Measurements from ENCODE around the gene FBXO38. TPM values are rescaled to one million over a fixed set of nuclear protein-coding genes. Genes with fewer than 3 reads are reported as not detected.

FBXO38 gene, protein sequence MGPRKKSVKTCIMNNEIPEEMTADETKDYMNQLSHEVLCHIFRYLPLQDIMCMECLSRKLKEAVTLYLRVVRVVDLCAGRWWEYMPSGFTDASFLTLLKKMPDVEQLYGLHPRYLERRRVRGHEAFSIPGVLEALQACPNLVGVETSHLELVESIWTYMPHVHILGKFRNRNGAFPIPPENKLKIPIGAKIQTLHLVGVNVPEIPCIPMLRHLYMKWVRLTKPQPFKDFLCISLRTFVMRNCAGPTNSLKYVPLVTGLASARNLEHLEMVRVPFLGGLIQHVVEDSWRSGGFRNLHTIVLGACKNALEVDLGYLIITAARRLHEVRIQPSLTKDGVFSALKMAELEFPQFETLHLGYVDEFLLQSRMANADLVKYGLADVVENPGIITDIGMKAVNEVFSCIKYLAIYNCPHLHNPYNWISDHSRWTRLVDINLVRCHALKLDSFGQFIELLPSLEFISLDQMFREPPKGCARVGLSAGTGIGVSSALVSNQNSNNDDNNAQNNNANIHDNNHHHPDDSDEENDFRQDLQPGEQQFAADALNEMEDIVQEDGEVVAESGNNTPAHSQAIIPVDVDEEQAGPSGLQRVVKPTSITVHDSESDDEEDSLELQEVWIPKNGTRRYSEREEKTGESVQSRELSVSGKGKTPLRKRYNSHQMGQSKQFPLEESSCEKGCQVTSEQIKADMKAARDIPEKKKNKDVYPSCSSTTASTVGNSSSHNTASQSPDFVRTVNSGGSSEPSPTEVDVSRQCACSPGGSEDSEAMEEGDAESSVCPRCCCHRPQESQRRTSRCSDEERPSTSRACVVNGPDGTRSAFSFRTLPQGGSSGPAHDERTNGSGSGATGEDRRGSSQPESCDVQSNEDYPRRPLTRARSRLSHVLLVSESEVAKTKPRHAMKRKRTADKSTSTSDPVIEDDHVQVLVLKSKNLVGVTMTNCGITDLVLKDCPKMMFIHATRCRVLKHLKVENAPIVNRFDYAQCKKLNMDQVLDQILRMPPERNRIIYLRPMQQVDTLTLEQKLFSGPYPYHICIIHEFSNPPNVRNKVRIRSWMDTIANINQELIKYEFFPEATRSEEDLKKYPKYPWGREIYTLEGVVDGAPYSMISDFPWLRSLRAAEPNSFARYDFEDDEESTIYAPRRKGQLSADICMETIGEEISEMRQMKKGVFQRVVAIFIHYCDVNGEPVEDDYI
- 56.1 TPM for total RNA-seq (2013)
- polyA plus RNA-seq (10 to 100 TPM in 2 of 3 donors, 1 to 10 TPM in 1; 6.8 to 22.1 (median 14.8) TPM), polyA minus RNA-seq (33.7 and 45.0 TPM in 2 replicates), total RNA-seq (44.1 to 89.9 (median 66.1) reads per million in 11 experiments)

DNA sequence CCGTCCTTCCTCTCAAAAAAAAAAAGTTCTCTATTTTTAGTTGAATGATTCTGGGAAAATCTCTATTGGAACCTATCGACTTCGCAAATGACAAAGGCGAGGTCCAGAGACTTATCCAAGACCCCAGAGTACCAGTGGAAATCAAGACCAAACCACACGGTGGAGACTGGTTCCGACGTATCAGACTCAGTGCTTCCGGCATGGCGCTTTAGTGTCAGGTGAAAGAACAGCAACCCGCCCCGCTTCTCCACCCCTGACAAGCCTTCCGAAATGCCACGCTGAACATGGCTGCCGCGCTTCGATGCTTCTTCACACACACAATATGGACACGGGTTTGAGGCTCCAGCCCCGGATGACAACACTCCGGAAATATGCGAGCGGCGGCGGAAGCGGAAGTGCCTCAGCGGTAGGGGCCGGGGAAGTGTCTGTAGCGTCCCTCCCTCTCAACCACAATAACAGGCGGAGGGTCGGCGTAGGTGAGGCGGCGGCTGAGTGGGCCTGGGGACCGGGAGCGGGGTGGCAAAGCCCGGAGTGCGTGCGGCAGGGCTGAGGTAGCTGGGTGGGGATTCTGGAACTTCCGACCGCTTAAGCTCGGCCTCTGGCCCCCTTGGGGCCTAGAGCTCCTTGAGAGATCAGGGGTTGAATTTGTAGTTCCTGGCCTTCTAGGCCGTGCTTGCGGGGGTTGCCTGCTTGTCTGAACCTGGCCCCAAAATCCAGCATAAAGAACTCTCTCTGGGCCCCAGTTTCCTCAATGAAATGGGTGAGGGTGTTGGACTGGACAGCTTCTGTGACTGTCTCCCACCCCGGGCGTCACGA lies at the start of gene FBXO38:
FBXO38 (plus strand) TSS at position 395 of the 816 bp plus-strand sequence. CDS start 10,819 bp downstream, outside the sequence.
- intact Hi-C loops (cut with micrococcal nuclease) = loop anchor here in 1 of 2 donors (2.0 to 5.0 kb wide), 2 partner anchors 19 to 196 kb away; no protein-coding TSS in a partner anchor
- H3K27me3 Mint-ChIP-seq (ENCODE audit: low read depth in 3 of 3) = peaks cover 0 to 4% (median 2%) of the 10 kb centered on the region in 3 donors
- peaks cover 0 to 10% of the 10 kb centered on the region in 2 donors for H3K36me3 ChIP-seq (replicated peaks in 1 of 2; ENCODE audit: control insufficient read depth in 1 of 2, insufficient read depth in 2 of 2, low read length in 2 of 2)
- WGBS (ENCODE audit: insufficient coverage) = 0% methylated on average over 32 of the region's 45 CpGs
- peak within 1 kb of the TSS; percentile 77 for H2AFZ ChIP-seq (ENCODE audit: insufficient read depth, low read depth, low read length, poor library complexity, severe bottlenecking)
- DNase-seq = peak; percentile 95 to 98 (median 95)
- H3K9me3 ChIP-seq (replicated peaks in 1 of 2; ENCODE audit: control insufficient read depth in 1 of 2, insufficient read depth in 1 of 2, low read length in 2 of 2) = peaks cover 2 to 3% of the 10 kb centered on the region in 2 donors
- H3K27ac Mint-ChIP-seq = peak within 1 kb of the TSS; percentile 95 to 99 (median 98)
- peaks cover 27 to 30% of the 10 kb centered on the region in 2 donors for H3K4me1 ChIP-seq (ENCODE audit: control insufficient read depth in 1 of 2, insufficient read depth in 2 of 2, low read length in 2 of 2)
- peak within 1 kb of the TSS; percentile 82 to 86 (median 85) for H3K4me3 ChIP-seq (replicated peaks in 1 of 3; ENCODE audit: low read depth in 2 of 3, low read length in 3 of 3)
- TF ChIP-seq, protein P1, sequence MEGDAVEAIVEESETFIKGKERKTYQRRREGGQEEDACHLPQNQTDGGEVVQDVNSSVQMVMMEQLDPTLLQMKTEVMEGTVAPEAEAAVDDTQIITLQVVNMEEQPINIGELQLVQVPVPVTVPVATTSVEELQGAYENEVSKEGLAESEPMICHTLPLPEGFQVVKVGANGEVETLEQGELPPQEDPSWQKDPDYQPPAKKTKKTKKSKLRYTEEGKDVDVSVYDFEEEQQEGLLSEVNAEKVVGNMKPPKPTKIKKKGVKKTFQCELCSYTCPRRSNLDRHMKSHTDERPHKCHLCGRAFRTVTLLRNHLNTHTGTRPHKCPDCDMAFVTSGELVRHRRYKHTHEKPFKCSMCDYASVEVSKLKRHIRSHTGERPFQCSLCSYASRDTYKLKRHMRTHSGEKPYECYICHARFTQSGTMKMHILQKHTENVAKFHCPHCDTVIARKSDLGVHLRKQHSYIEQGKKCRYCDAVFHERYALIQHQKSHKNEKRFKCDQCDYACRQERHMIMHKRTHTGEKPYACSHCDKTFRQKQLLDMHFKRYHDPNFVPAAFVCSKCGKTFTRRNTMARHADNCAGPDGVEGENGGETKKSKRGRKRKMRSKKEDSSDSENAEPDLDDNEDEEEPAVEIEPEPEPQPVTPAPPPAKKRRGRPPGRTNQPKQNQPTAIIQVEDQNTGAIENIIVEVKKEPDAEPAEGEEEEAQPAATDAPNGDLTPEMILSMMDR (IDR thresholded peaks at IDR 0.05) = no peak
- H3K36me3 Mint-ChIP-seq = peaks cover 16 to 22% of the 10 kb centered on the region in 2 donors
- H3K79me2 ChIP-seq (ENCODE audit: insufficient read depth, low read length) = peaks cover 59% of the 10 kb centered on the region
- peaks cover 13% of the 10 kb centered on the region for H4K20me1 ChIP-seq (ENCODE audit: insufficient read depth, low read length)
- no peaks in the 10 kb centered on the region for H3K27me3 ChIP-seq (ENCODE audit: control insufficient read depth in 2 of 2, insufficient read depth in 2 of 2, low read length in 2 of 2)
- H3K27ac ChIP-seq (ENCODE audit: low read depth in 1 of 2, low read length in 2 of 2) = peak within 1 kb of the TSS; percentile 91 to 97
- peak within 1 kb of the TSS; percentile 94 for H3K9ac ChIP-seq (ENCODE audit: insufficient read depth, low read length, poor library complexity, severe bottlenecking)
- H3K4me2 ChIP-seq (replicated peaks; ENCODE audit: extremely low read depth, low read length, poor library complexity, severe bottlenecking) = peak within 1 kb of the TSS; percentile 81
- H3K4me3 Mint-ChIP-seq = peak within 1 kb of the TSS; percentile 88 to 97
- peaks cover 46% of the 10 kb centered on the region for H3K4me1 Mint-ChIP-seq
- peaks cover 1 to 8% (median 6%) of the 10 kb centered on the region in 7 donors for H3K9me3 Mint-ChIP-seq

Measured in CD14-positive monocyte (primary cell).